NOMO-1 treated with dmso at 0.1 percent for 144 hours (cell line): ENCODE data around the gene VEGFA.

Source experiments
- DNase-seq: peaks from one replicate; lab custom pipeline; 2025; ENCODE audit not compliant: unreplicated experiment; lab: John Stamatoyannopoulos, UW

VEGFA gene

DNA sequence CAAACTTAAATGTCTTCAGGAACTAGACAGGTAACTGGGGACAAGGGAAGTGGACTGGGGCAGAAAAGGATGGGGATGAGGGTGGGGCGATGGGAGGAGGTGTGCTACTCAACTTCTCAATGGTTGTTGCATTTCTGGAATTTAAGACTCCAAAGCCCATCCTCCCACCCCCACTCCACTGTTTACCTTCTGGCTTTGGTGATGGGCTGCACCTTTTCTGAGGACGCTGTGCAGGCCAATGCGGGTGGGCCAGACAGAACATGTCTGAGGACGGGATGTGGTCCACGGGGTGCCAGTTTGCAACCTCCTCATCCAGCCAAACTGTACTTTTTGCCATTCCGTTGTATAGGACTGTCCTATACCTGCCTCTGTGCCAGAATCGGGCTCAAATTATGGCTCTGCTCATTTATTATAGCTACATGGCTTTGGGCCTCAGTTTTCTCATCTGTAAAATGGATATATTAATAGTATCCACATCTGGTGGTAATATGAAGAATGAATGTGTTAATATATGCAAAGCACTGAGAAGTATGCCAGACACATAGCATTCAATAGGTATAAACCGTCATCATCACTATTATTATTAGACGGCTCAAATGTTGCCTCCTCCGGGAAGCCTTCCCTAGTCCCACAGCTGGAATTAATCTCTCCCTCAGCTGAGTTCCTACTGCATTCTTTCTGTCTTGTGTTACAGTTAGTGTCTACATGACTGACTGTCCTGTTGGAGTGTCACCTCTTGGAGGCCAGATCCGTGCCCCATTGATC lies 31.0 kb upstream of the VEGFA start:
- no peak for DNase-seq

GRCh38 chr6:43739642-43740091 lies 30.3 kb upstream of the VEGFA start:
- no peak for DNase-seq

DNA sequence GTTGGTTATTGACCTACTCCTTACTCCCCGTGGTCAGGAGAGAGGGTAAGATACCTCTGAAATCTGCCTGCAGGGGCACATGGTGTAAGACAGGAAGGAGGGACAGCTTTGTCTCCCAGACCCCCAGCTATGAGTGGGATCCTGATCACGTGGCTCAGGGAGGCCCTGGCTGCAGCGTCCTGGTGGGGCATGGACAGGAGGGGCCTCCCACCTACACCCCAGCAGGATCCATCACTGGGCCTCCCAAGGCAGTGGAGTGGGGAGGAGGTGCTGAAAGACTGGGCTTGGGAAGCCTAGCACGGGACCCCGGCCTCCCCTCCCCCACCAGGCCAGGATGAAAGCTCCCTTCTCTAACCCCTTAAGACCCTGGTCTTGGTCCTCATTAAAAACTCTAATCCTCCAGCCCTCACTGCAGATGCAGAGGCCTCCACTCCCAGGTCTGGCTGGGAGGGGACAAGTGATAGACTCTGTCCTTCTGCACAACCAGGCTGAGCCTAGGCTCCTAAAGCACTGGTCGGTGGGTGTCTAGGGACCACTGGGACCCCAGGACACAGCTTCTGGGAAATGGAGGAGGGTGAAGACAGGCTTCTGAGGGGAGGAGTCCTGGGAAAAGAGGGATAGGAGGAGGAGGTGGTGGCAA lies 29.6 kb upstream of the VEGFA start:
- no peak for DNase-seq

GRCh38 chr6:43740961-43741764 lies 28.8 kb upstream of the VEGFA start:
- no peak for DNase-seq

DNA sequence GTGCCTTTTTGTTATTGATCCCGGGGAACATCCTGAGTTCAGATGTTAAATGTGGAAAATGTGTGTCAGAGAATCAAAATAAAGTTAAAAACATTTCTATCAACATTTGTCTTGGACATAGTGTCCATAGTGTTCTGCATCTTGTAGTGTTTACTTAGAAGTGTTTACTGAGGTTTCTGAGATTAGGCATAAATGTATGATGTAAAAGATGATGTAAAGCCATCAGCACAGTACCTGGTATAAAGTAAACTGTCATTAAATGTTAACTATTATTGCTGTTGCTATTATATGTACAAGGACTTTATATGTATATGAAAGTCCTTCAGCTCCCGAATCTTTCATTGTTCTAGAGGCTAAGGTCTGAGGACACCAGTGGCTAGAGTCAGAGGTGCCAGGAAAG lies 28.2 kb upstream of the VEGFA start:
- no peak for DNase-seq

- DNase-seq: no peak
These were observed 27.7 kb upstream of the VEGFA start for GRCh38 chr6:43742285-43742684.

DNA sequence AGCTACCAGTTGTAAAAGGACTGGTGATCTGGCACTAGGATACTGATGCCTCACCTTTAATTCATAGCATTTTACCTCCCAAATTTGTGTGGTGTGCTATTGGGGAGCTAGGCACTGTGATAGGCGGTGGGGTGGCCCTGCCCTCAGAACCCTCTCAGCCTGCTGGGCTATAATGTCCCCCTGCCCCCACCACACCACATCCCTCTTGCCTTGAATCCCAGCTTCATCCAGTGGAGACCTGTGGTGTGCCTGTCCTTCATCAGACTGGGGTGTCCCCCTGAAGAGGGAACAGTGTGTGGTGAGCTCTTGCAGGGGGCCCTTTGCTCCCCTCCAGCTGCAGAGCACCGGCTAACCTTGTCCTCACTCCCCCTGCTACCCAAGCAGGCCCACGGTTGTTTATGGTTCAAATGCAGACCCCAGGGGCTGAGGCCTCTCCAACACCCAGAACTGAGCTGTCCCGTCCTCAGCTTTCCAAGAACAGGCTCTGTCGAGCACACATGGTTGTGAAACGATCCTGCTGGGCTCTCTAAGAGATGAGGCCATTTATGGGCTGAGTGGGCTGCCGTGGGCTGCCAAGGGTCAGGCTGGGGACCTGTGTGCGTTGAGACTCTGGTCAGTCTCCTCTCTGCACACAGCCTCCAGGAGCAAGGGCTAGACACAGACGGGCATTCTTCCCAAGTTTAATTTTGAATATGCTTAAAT lies 26.9 kb upstream of the VEGFA start:
- DNase-seq: no peak

DNA sequence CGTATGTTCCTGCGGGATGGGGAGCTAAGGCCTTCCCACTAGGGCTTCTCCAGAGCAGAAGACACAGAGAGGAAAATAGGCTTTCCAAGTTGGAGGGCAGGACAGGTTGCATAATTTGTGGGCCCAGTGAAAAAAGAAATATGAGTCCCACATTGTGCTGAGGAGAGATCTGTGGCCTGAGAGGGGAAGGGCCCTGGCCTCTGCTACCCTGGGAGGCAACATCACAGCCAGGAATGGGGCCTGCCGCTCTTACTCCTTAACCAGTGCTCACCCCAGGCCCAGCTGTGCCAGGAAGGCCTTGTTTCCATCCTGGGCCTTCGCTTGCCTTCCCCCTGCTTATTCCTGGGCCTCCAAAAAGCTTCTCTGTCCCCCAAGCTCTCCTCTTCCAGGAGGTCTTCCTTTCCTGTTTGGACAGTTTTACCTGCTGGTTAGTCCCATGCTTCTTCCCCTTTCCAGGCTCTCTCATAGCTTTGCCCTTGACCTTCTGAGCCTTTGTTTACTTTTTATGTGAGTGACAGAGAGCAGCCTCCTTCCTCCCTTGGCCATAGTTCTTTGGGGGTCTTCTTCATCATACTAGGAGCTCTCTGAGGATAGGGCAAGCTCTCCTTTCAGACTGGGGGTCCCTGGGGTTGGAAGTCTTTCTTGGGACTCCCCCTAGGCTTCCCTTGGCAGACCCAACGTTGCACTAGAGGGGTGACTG lies 26.2 kb upstream of the VEGFA start:
- DNase-seq: no peak

- DNase-seq: no peak
These were observed 25.5 kb upstream of the VEGFA start for GRCh38 chr6:43744491-43744890.

DNA sequence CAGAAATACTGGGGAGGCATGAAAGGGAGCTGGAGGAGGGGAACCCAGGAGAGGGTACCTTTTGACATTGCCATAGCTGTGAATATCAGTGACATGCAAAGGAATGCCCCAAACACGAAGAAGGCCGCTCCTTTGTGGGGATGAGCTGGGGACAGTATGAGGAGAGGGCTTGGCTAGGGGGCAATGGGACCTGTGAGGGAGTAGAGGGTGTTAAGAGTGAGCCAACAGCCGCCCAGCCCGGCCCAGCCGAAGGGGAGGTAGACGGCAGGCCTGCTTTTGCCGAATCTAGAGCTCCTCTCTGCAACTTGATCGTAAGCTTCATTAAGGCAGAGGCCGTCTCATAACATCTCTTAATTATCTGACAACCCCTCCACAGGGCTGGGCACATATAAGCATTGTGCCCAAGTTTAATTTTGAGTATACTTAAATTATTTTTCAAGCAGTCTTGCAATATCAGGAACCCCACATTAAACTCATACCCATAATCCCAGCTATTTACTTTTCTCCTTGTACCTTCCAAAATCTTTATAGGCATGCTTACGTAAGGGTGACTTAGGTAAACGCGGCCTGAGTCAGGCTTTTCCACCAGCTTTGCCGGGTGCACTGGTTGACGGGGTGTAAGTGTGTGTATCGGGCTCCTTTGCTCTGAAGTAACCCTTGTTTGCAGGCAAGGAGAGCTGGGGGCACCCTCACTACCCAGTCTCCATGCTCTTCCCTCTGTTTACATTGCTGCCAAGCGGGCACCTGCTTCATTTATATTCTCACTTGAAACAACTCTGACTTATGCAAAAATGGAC lies 24.9 kb upstream of the VEGFA start:
- DNase-seq: no peak

GRCh38 chr6:43746071-43746470 lies 23.9 kb upstream of the VEGFA start:
- DNase-seq: no peak

DNA sequence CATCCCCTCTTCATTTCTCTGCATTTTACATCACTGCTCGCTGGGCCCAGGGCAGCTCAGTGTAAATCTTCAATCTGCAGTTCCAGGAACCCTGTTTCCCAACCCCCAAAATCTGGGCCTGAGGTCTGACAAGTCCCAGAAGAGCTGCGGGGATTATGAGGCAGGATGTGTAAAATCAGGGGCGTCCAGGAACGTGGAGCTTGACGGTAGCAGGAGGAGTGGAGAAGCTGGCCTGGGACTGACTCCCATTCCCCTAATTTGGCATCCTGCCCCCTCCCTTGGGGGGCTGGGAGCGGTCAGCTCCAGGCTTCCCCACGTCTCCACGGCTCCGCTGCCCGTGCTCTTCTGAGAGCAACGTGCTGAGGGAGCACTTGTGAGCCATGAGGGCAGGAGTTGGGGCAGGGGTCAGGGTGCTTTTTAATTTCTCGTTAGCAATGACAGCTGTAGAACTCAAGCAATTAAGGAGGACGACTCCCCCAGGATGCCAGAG lies 23.4 kb upstream of the VEGFA start:
- DNase-seq: no peak

GRCh38 chr6:43747784-43748183 lies 22.2 kb upstream of the VEGFA start:
- no peak for DNase-seq

DNA sequence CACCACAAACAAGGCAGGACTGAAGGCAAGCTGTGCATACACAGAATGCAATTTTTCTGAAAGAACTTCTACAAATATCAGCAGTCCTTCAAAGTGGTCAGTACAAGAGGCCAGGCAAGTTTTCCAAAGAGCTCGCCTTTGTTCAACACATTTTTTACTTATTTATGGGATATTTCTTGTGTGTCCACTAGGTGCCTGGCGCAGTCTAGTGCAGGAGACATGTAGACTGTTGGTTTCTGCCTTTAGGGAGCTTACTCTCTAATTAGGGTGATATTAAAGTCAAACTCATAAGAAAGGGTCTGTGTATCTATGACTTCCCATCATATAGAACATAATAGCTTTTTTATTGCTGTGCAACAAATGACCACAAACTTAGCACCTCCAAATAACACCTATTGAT lies 21.2 kb upstream of the VEGFA start:
- no peak for DNase-seq

DNA sequence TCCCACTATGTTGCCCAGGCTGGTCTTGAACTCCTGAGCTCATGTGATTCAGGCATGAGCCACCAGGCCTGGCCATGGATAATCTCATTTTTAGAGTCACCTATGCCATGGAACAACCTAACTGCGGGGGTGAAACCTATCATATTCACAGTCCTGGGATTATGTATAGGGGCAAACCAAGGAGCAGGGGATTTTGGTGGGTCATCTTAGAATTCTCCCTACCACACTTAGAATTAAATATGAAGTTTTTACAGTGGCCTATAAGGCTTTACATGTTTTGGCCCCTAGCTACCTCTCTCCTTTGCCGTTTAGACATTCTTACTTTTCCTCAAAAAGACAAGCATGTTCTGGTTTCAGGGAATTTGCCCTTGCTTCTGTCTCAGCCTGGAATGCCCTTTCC lies 20.6 kb upstream of the VEGFA start:
- no peak for DNase-seq

DNA sequence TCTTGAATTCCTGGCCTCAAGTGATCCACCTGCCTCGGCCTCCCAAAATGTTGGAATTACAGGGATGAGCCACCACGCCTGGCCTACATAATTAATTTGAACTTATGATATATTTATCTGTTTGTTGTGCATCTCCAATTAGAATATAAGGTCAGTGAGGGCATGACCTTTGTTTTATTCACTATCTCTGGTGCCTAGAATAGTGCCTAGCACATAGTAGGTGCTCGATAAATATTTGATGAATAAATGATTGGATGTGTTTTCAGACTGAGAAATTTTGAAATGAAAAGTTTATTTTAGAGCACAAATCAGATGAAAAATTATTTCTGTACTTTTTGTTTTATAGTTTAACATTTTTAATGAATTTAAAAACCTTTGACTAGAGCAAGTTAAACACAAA lies 19.4 kb upstream of the VEGFA start:
- DNase-seq: no peak

- no peak for DNase-seq
These were observed 16.3 kb upstream of the VEGFA start for GRCh38 chr6:43753570-43754183.

DNA sequence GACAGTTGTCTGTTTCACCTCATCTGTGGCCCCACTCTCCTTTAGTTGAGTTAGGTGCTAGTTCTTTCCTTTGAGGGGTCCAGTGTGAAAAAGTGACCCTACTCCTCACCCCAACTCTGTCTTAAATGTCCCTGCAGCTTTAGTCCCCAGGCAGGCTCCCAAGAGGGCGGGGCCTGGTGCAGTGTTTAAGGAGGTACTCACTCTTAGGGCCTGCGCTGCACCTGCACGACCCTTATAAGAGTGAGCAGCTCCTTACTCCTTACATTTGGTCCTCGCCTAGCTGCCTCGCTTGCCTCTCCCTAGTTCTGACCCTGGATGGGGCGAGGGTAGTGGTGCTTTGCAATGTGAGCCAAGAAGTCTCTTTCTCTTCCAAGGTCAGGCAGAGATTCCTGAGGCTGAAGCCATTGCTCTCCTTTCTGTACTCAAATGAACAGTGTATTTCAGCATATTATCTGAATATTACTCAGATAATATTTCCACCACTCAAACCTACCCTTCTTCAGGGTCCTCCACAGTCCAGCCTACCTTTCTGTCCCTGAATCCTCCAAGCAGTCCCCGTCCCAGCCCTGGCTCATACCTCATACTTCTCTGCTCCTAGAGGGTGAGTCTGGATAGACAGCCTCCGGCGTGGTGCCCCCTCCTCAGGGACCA lies 11.9 kb upstream of the VEGFA start:
- DNase-seq: no peak

DNA sequence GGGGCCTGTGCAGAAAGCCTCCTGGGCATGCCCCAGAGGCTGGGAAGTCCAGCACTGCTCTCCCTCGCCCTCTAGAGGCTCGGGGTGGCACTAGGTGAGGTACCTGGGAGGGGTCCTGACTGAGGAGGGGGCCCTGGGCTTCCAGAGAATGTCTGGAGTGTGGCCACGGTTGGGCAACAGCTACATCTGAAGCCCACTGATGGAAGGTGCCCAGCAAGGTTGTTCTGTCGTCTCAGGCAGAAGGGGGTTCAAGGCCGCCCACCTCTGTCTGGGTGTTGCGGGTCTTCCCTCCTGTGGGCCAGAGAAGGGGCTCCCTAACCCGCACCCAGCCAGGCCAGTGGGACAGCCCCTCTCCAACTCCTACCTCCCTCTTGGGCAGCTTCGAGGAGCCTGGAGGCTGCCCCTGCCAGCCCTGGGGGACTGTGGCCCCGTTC lies 11.4 kb upstream of the VEGFA start:
- no peak for DNase-seq
